HL-60 (cell line): Measurements from ENCODE around the gene GARIN5B.

Experiments
- DNase-seq, 2 experiments: peaks; one replicate each; pipeline ENCODE4 v3.0.0-alpha.2; 2010 to 2020; ENCODE audit warnings: low read depth in 1 of 2, low spot score in 1 of 2
- H3K27ac ChIP-seq: fragments of 250-450 bp; sonication (Bioruptor Pico); replicated peaks from 2 replicates; pipeline ENCODE4 v1.5.1; 2020; ENCODE audit warnings: mild to moderate bottlenecking, moderate library complexity
- H3K27me3 ChIP-seq: fragments of 250-450 bp; sonication (Bioruptor Pico); 2 replicates; pipeline ENCODE4 v1.5.1; 2021; ENCODE audit warnings: mild to moderate bottlenecking, moderate library complexity; ENCODE audit not compliant: insufficient read depth, poor library complexity, severe bottlenecking
- H3K4me3 ChIP-seq: replicated peaks from 2 replicates; pipeline ENCODE4 v1.5.1; 2011; ENCODE audit warnings: mild to moderate bottlenecking, control low read depth, low read length; ENCODE audit not compliant: insufficient read depth
- CTCF ChIP-seq: IDR thresholded peaks from one replicate; pipeline ENCODE4 v1.5.1; 2011; ENCODE audit warnings: low read length, control low read depth, inconsistent platforms; ENCODE audit not compliant: insufficient read depth
- GABPA ChIP-seq: IDR thresholded peaks from 2 replicates; pipeline ENCODE4 v1.6.1; 2012; ENCODE audit warnings: low read depth
- POLR2AphosphoS5 ChIP-seq: IDR thresholded peaks from 2 replicates; pipeline ENCODE4 v1.6.1; 2012; ENCODE audit warnings: low read depth
- REST ChIP-seq: IDR thresholded peaks from 2 replicates; pipeline ENCODE4 v1.6.1; 2012; ENCODE audit warnings: low read depth; ENCODE audit not compliant: insufficient replicate concordance
- SPI1 ChIP-seq: IDR thresholded peaks from 2 replicates; pipeline ENCODE4 v1.6.1; 2012; ENCODE audit warnings: low read depth, mild to moderate bottlenecking, borderline replicate concordance

Gene GARIN5B

GRCh38 chr19:55370305-55370988, 7.4 kb upstream of the GARIN5B start, which contains the start of gene IL11:
IL11 (minus strand) TSS chr19:55370463; CDS start chr19:55370310, 153 bp downstream.
- no peak for DNase-seq
- Histone ChIP-seq H3K4me3 (no peak within 1 kb of the TSS), H3K27me3 (peaks cover 43% of the 10 kb centered on the region), H3K27ac (no peak within 1 kb of the TSS)
- TF ChIP-seq SPI1 (no peak), CTCF (no peak), GABPA (no peak), REST (no peak), POLR2AphosphoS5 (no peak)

GRCh38 chr19:55369653-55370304, 6.7 kb upstream of the GARIN5B start:
- no peak for TF ChIP-seq POLR2AphosphoS5
- TF ChIP-seq CTCF: no peak
- no peak for TF ChIP-seq GABPA
- TF ChIP-seq REST: no peak
- TF ChIP-seq SPI1: no peak
- H3K27ac ChIP-seq: no peak overlapping the region
- peaks cover 43% of the 10 kb centered on the region for H3K27me3 ChIP-seq
- H3K4me3 ChIP-seq: no peak overlapping the region
- DNase-seq: no peak

GRCh38 chr19:55368701-55369563, 5.9 kb upstream of the GARIN5B start:
- Histone ChIP-seq H3K27ac (no peak overlapping the region), H3K27me3 (peaks cover 43% of the 10 kb centered on the region), H3K4me3 (no peak overlapping the region)
- TF ChIP-seq CTCF: no peak
- TF ChIP-seq SPI1: no peak
- TF ChIP-seq REST: no peak
- TF ChIP-seq POLR2AphosphoS5: no peak
- no peak for TF ChIP-seq GABPA
- DNase-seq: no peak
